GM12878 (cell line): Measurements from ENCODE around the gene CXorf38. TPM values are rescaled to one million over a fixed set of nuclear protein-coding genes. Genes with fewer than 3 reads are reported as not detected.

Source experiments
- BCLAF1 ChIP-seq: fragments of 450-650 bp; IDR thresholded peaks from 2 replicates; pipeline ENCODE4 v1.6.1; 2017; ENCODE audit warnings: antibody characterized with exemption, mild to moderate bottlenecking, moderate library complexity
- CUX1 ChIP-seq: IDR thresholded peaks from 2 replicates; pipeline ENCODE4 v1.6.1; 2012; ENCODE audit warnings: improper control_type of control experiment, low read depth, low read length; ENCODE audit not compliant: insufficient replicate concordance
- E2F4 ChIP-seq: IDR thresholded peaks from 2 replicates; pipeline ENCODE4 v1.6.1; 2012; ENCODE audit warnings: low read depth, low read length, improper control_type of control experiment
- IRF5 ChIP-seq: fragments of 450-650 bp; IDR thresholded peaks from 2 replicates; pipeline ENCODE4 v1.6.1; 2017; ENCODE audit warnings: borderline replicate concordance
- LARP7 ChIP-seq: fragments of 450-650 bp; IDR thresholded peaks from 2 replicates; pipeline ENCODE4 v1.6.1; 2017; ENCODE audit warnings: mild to moderate bottlenecking
- PBX3 ChIP-seq: IDR thresholded peaks from 2 replicates; pipeline ENCODE4 v1.6.1; 2011; ENCODE audit warnings: mild to moderate bottlenecking, low read depth, low read length, moderate library complexity; ENCODE audit not compliant: insufficient replicate concordance
- PKNOX1 ChIP-seq: fragments of 450-650 bp; IDR thresholded peaks from 2 replicates; pipeline ENCODE4 v1.6.1; 2016; ENCODE audit warnings: mild to moderate bottlenecking
- POLR2AphosphoS5 ChIP-seq: IDR thresholded peaks from 2 replicates; pipeline ENCODE4 v1.6.1; 2011; ENCODE audit warnings: mild to moderate bottlenecking, low read length, inconsistent platforms
- RELA ChIP-seq: fragments of 450-650 bp; IDR thresholded peaks from 2 replicates; pipeline ENCODE4 v1.8.0; 2014; ENCODE audit warnings: borderline replicate concordance; ENCODE audit not compliant: partially characterized antibody
- SIN3A ChIP-seq: IDR thresholded peaks from 2 replicates; pipeline ENCODE4 v1.6.1; 2012; ENCODE audit warnings: low read depth, low read length, improper control_type of control experiment
- SRF ChIP-seq, 2 experiments: IDR thresholded peaks; 2 replicates each; pipeline ENCODE4 v1.6.1; 2011; ENCODE audit warnings: low read depth in 2 of 2, low read length in 2 of 2, mild to moderate bottlenecking in 1 of 2, moderate library complexity in 1 of 2
- STAT1 ChIP-seq: fragments of 450-650 bp; conservative IDR thresholded peaks from 2 replicates; pipeline ENCODE4 v1.6.1; 2014; ENCODE audit warnings: antibody characterized with exemption, mild to moderate bottlenecking
- polyA plus RNA-seq, 11 experiments: library from polyadenylated mRNA; depleted of rRNA in 4 of 11; unstranded in 6 of 11; stranded (reverse) in 5 of 11; fragments of >200 nt; fragmentation: Nextera tagmentation in 4 of 11; fragmentation: Illumina TruSeq in 1 of 11; extraction: Ambion mirVana in 4 of 11; extraction: Trizol in 1 of 11; gene quantifications; 1 replicate in 1 of 11; 2 replicates in 10 of 11; pipeline versions ENCODE4 v1.2.1 to v1.2.3, GENCODE V29; 2011 to 2016; ENCODE audit warnings: inconsistent platforms in 2 of 11, missing spikeins in 2 of 11, low read depth in 1 of 11
- total RNA-seq, 4 experiments: library from RNA; depleted of rRNA in 3 of 4; stranded (reverse); fragments of >200 nt in 3 of 4; fragmentation: Illumina TruSeq in 1 of 4; extraction: Trizol in 1 of 4; gene quantifications; 2 replicates each; pipeline versions ENCODE4 v1.2.1 to v1.2.3, GENCODE V29; 2013 to 2021

CXorf38 gene
- total and polyA plus RNA-seq, 10 of the 15 experiments (the other 5 are each of a cell fraction or from before 2014, with no cell fraction given) = 2.2 to 50.1 (median 18.8) TPM

GRCh38 chrX:40647307-40648197, at the start of gene CXorf38 (continued):
- no peak for TF ChIP-seq SRF (IDR thresholded peaks at IDR 0.05; ENCODE audit: low read depth in 2 of 2, low read length in 2 of 2)
- TF ChIP-seq POLR2AphosphoS5 = peak; percentile 81; the same call in 1 of the 2 replicates
- TF ChIP-seq SIN3A = peak; percentile 54; the same call in 1 of the 2 replicates
- no peak for TF ChIP-seq CUX1
- TF ChIP-seq E2F4 = no peak
- no peak for TF ChIP-seq IRF5
- peak; percentile 78 for TF ChIP-seq LARP7
- TF ChIP-seq RELA = peak; percentile 46
- peak; percentile 31 for TF ChIP-seq PBX3
- no peak for TF ChIP-seq STAT1
- peak; percentile 77 for TF ChIP-seq PKNOX1
- TF ChIP-seq BCLAF1 = no peak
